GM23338 (cell line): ENCODE data around the gene ITGB5. TPM values are rescaled to one million over a fixed set of nuclear protein-coding genes. Genes with fewer than 3 reads are reported as not detected.

Source experiments
- ATAC-seq: fragments of 200-7000 bp; cut with Tn5 transposase; 3 replicates; pipeline ENCODE4 v1.9.1; 2020
- DNase-seq: peaks from one replicate; pipeline ENCODE4 v3.0.0-alpha.2; 2015; ENCODE audit warnings: low spot score
- H2AFZ ChIP-seq: fragments of 200-600 bp; sonication (generic); 2 replicates; pipeline ENCODE4 v1.8.0; 2016; ENCODE audit warnings: antibody characterized with exemption, mild to moderate bottlenecking, moderate library complexity
- H3F3A ChIP-seq: fragments of 200-600 bp; sonication (generic); replicated peaks from 2 replicates; pipeline ENCODE4 v1.8.0; 2017; ENCODE audit warnings: antibody characterized with exemption, mixed run types, low read depth
- H3K27ac ChIP-seq: fragments of 200-600 bp; sonication (generic); 2 replicates; pipeline ENCODE4 v1.6.1; 2016; ENCODE audit warnings: low read depth
- H3K27me3 ChIP-seq: fragments of 200-600 bp; sonication (generic); 2 replicates; pipeline ENCODE4 v1.8.0; 2016; ENCODE audit warnings: mild to moderate bottlenecking, mixed run types, moderate library complexity; ENCODE audit not compliant: insufficient read depth
- H3K36me3 ChIP-seq: fragments of 200-600 bp; sonication (generic); 2 replicates; pipeline ENCODE4 v1.8.0; 2016; ENCODE audit warnings: mild to moderate bottlenecking; ENCODE audit not compliant: insufficient read depth
- H3K4me1 ChIP-seq: fragments of 200-600 bp; sonication (generic); 2 replicates; pipeline ENCODE4 v1.8.0; 2016; ENCODE audit warnings: mild to moderate bottlenecking, moderate library complexity; ENCODE audit not compliant: insufficient read depth
- H3K4me2 ChIP-seq: fragments of 200-600 bp; sonication (generic); 2 replicates; pipeline ENCODE4 v1.7.1; 2017; ENCODE audit warnings: mixed run types
- H3K4me3 ChIP-seq: fragments of 200-600 bp; sonication (generic); 2 replicates; pipeline ENCODE4 v1.6.1; 2016; ENCODE audit warnings: mixed run types
- H3K79me2 ChIP-seq: fragments of 200-600 bp; sonication (generic); replicated peaks from 2 replicates; pipeline ENCODE4 v1.8.0; 2017; ENCODE audit warnings: mild to moderate bottlenecking; ENCODE audit not compliant: insufficient read depth
- H3K9me2 ChIP-seq: fragments of 200-600 bp; sonication (generic); 2 replicates; pipeline ENCODE4 v1.8.0; 2017; ENCODE audit not compliant: insufficient read depth
- H4K20me1 ChIP-seq: fragments of 200-600 bp; sonication (generic); replicated peaks from 2 replicates; pipeline ENCODE4 v1.8.0; 2017; ENCODE audit warnings: mild to moderate bottlenecking; ENCODE audit not compliant: insufficient read depth
- H3K27ac Mint-ChIP-seq: 2 replicates; pipeline ENCODE4 v1.8.0; 2020; ENCODE audit warnings: inconsistent platforms, mild to moderate bottlenecking, moderate library complexity, mixed read lengths
- H3K27me3 Mint-ChIP-seq: 3 replicates; pipeline ENCODE4 v1.8.0; 2022; ENCODE audit warnings: low read depth, mild to moderate bottlenecking, moderate library complexity, mixed read lengths, inconsistent platforms; ENCODE audit not compliant: insufficient read depth, poor library complexity
- H3K36me3 Mint-ChIP-seq: 3 replicates; pipeline ENCODE4 v1.8.0; 2021; ENCODE audit warnings: low read depth, mild to moderate bottlenecking, inconsistent platforms, moderate library complexity, mixed read lengths
- H3K4me1 Mint-ChIP-seq: 3 replicates; pipeline ENCODE4 v1.8.0; 2020; ENCODE audit warnings: mild to moderate bottlenecking, inconsistent platforms, mixed read lengths
- H3K4me3 Mint-ChIP-seq: 3 replicates; pipeline ENCODE4 v1.8.0; 2021; ENCODE audit warnings: moderate library complexity, mild to moderate bottlenecking, inconsistent platforms, mixed read lengths
- H3K9me3 Mint-ChIP-seq: 3 replicates; pipeline ENCODE4 v1.8.0; 2020; ENCODE audit warnings: moderate library complexity, mild to moderate bottlenecking, inconsistent platforms, mixed read lengths
- ETS1 ChIP-seq: IDR thresholded peaks from 2 replicates; pipeline ENCODE4 v1.6.1; 2016; ENCODE audit warnings: antibody characterized with exemption
- EZH2 ChIP-seq: fragments of 200-600 bp; sonication (generic); IDR thresholded peaks from one replicate; pipeline ENCODE4 v1.8.0; 2017; ENCODE audit warnings: antibody characterized with exemption, mild to moderate bottlenecking, low read depth; ENCODE audit not compliant: unreplicated experiment
- EZH2phosphoT487 ChIP-seq: fragments of 200-600 bp; sonication (generic); IDR thresholded peaks from one replicate; pipeline ENCODE4 v1.8.1; 2018; ENCODE audit warnings: antibody characterized with exemption; ENCODE audit not compliant: unreplicated experiment
- POLR2AphosphoS5 ChIP-seq: IDR thresholded peaks from 2 replicates; pipeline ENCODE4 v1.6.1; 2016; ENCODE audit warnings: antibody characterized with exemption, low read depth
- STAT1 ChIP-seq: IDR thresholded peaks from one replicate; pipeline ENCODE4 v1.6.1; 2016; ENCODE audit warnings: antibody characterized with exemption; ENCODE audit not compliant: unreplicated experiment
- ZNF114 ChIP-seq: fragments of 250-450 bp; sonication (Bioruptor Pico); IDR thresholded peaks from 2 replicates; pipeline ENCODE4 v1.5.0; 2020; ENCODE audit warnings: mild to moderate bottlenecking, moderate library complexity
- ZNF331 ChIP-seq: fragments of 250-450 bp; sonication (Bioruptor Pico); IDR thresholded peaks from 2 replicates; pipeline ENCODE4 v1.5.0; 2020; ENCODE audit warnings: low read depth, mild to moderate bottlenecking, moderate library complexity
- polyA plus RNA-seq: library from polyadenylated mRNA; unstranded; fragments of >200 nt; fragmentation: Nextera tagmentation; extraction: Ambion mirVana; gene quantifications from 2 replicates; pipeline ENCODE4 v1.2.1, GENCODE V29; 2016
- total RNA-seq: library from RNA; depleted of rRNA; stranded (reverse); fragments of >200 nt; shearing (Covaris generic); gene quantifications from 2 replicates; pipeline ENCODE4 v1.2.3, GENCODE V29; 2014
- TF ChIP-seq, protein P1 (sequence below): IDR thresholded peaks from one replicate; pipeline ENCODE4 v1.6.1; 2018; ENCODE audit warnings: antibody characterized with exemption; ENCODE audit not compliant: unreplicated experiment
- TF ChIP-seq, protein P2 (sequence below), 2 experiments: fragments of 200-600 bp in 1 of 2; sonication (generic) in 1 of 2; conservative IDR thresholded peaks; 2 replicates each; pipeline versions ENCODE4 v1.5.1 to v1.6.1; 2016 to 2017; ENCODE audit warnings: antibody characterized with exemption in 2 of 2, low read depth in 2 of 2, mild to moderate bottlenecking in 2 of 2, moderate library complexity in 1 of 2

ITGB5 gene
- total and polyA plus RNA-seq, 2 experiments from 2014 or later = 68.2 to 269 TPM

DNA sequence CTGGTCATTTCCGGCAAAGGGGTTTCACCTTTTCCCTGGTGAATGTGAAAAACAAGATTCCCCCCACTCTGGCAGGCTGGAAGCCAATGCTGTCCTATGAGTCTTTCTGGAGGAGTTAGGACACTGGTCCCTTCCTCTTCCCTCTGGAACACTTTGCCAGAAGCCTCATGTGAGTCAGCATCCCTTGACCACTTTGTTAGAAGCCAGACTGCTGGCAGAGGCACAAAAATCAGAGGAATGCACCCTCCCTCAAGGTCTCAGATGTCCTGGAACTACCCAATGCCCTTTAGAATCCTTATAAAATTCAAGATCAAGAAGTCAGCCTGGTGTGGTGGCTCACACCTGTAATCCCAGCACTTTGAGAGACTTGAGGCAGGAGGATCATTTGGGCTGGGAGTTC, 26.6 kb downstream of the ITGB5 start:
- Histone ChIP-seq H3K4me3 (no peak overlapping the region), H3F3A (0 out of 2 replicates have a peak, but pooled peaks cover 4% of the 10 kb centered on the region), H3K36me3 (peaks cover 5% of the 10 kb centered on the region; the same call in 1 of the 2 replicates), H3K27me3 (no peaks in the 10 kb centered on the region), H4K20me1 (peaks cover 35% of the 10 kb centered on the region), H3K4me2 (no peak overlapping the region), H3K9me2 (no peaks in the 10 kb centered on the region), H3K4me1 (peaks cover 7% of the 10 kb centered on the region; the same call in 1 of the 2 replicates), H3K79me2 (peaks cover 99% of the 10 kb centered on the region), H2AFZ (no peak overlapping the region), H3K27ac (peak overlapping the region; percentile 77)
- peak overlapping the region; percentile 83 for H3K27ac Mint-ChIP-seq
- peaks cover 4% of the 10 kb centered on the region for H3K27me3 Mint-ChIP-seq
- no peak for DNase-seq
- peaks cover 18% of the 10 kb centered on the region for H3K4me1 Mint-ChIP-seq
- H3K4me3 Mint-ChIP-seq = no peak overlapping the region
- H3K36me3 Mint-ChIP-seq = peaks cover 44% of the 10 kb centered on the region
- no peak for ATAC-seq
- TF ChIP-seq ZNF114 (CRISPR knock-in tag) = no peak
- no peaks in the 10 kb centered on the region for H3K9me3 Mint-ChIP-seq

DNA sequence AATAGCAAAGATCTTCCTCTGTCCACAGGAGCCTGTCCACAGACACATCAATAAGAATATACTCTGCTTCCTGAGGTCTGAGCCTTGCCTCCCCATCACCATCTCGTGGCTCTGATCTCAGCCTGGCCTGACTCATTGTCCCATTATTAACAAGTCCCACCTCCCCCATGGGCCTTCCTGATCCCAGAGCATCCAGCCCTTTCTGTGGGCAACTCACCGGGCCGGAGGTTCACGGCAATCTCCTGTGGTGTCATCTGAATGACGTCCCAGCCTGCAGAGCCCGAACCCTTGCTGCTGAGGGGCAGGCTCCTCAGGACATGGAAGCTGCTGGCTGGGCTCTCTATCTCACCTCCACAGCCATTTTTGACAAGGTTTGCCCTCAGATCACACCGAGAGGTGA, 28.1 kb downstream of the ITGB5 start:
- H3K4me1 ChIP-seq = peaks cover 7% of the 10 kb centered on the region; the same call in 1 of the 2 replicates
- no peaks in the 10 kb centered on the region for H3F3A ChIP-seq
- H3K27me3 ChIP-seq = no peaks in the 10 kb centered on the region
- DNase-seq = no peak
- H3K9me2 ChIP-seq = no peaks in the 10 kb centered on the region
- TF ChIP-seq POLR2AphosphoS5 (no peak), ZNF331 (CRISPR knock-in tag) (peak; percentile 33; the same call in 1 of the 2 replicates)
- no peak overlapping the region for H2AFZ ChIP-seq
- peaks cover 34% of the 10 kb centered on the region for H4K20me1 ChIP-seq
- H3K27ac ChIP-seq = no peak overlapping the region
- Mint-ChIP-seq H3K4me3 (no peak overlapping the region), H3K27ac (peak overlapping the region; percentile 4), H3K27me3 (peaks cover 2% of the 10 kb centered on the region), H3K4me1 (peaks cover 18% of the 10 kb centered on the region), H3K36me3 (peaks cover 46% of the 10 kb centered on the region), H3K9me3 (no peaks in the 10 kb centered on the region)
- H3K4me3 ChIP-seq = no peak overlapping the region
- no peak overlapping the region for H3K4me2 ChIP-seq
- peaks cover 99% of the 10 kb centered on the region for H3K79me2 ChIP-seq
- H3K36me3 ChIP-seq = peaks cover 6% of the 10 kb centered on the region
- ATAC-seq = peak; percentile 81

DNA sequence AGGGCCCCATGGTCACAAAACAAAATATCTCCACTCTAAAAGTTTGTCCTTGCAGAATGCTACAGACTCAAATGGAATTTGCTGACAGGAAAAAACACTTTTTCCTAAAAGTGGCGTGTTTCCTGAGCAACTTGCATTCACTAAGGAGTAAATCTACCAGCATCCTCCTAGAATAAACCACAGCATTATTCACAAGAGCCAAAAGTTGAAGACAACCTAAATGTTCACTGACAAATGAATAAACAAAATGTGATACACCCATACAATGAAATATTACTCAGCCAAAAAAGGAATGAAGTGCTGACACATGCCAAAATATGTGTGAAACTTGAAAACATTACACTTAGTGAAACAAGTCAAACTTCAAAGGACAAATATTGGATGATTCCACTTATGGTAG, 28.9 kb downstream of the ITGB5 start:
- Histone ChIP-seq H3K27ac (no peak overlapping the region), H4K20me1 (peaks cover 37% of the 10 kb centered on the region), H3K4me2 (no peak overlapping the region), H3K36me3 (peaks cover 6% of the 10 kb centered on the region), H3K79me2 (peaks cover 97% of the 10 kb centered on the region), H3K4me1 (peaks cover 7% of the 10 kb centered on the region; the same call in 1 of the 2 replicates), H2AFZ (no peak overlapping the region), H3F3A (no peaks in the 10 kb centered on the region), H3K4me3 (no peak overlapping the region), H3K27me3 (no peaks in the 10 kb centered on the region), H3K9me2 (no peaks in the 10 kb centered on the region)
- no peak for ATAC-seq
- Mint-ChIP-seq H3K4me3 (no peak overlapping the region), H3K9me3 (no peaks in the 10 kb centered on the region), H3K27me3 (peaks cover 2% of the 10 kb centered on the region), H3K4me1 (peaks cover 18% of the 10 kb centered on the region), H3K27ac (no peak overlapping the region), H3K36me3 (peaks cover 44% of the 10 kb centered on the region)
- no peak for TF ChIP-seq ETS1
- no peak for TF ChIP-seq EZH2
- TF ChIP-seq POLR2AphosphoS5 = no peak
- TF ChIP-seq, protein P1, sequence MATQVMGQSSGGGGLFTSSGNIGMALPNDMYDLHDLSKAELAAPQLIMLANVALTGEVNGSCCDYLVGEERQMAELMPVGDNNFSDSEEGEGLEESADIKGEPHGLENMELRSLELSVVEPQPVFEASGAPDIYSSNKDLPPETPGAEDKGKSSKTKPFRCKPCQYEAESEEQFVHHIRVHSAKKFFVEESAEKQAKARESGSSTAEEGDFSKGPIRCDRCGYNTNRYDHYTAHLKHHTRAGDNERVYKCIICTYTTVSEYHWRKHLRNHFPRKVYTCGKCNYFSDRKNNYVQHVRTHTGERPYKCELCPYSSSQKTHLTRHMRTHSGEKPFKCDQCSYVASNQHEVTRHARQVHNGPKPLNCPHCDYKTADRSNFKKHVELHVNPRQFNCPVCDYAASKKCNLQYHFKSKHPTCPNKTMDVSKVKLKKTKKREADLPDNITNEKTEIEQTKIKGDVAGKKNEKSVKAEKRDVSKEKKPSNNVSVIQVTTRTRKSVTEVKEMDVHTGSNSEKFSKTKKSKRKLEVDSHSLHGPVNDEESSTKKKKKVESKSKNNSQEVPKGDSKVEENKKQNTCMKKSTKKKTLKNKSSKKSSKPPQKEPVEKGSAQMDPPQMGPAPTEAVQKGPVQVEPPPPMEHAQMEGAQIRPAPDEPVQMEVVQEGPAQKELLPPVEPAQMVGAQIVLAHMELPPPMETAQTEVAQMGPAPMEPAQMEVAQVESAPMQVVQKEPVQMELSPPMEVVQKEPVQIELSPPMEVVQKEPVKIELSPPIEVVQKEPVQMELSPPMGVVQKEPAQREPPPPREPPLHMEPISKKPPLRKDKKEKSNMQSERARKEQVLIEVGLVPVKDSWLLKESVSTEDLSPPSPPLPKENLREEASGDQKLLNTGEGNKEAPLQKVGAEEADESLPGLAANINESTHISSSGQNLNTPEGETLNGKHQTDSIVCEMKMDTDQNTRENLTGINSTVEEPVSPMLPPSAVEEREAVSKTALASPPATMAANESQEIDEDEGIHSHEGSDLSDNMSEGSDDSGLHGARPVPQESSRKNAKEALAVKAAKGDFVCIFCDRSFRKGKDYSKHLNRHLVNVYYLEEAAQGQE = no peak
- no peak for TF ChIP-seq ZNF114 (CRISPR knock-in tag)
- TF ChIP-seq, protein P2, sequence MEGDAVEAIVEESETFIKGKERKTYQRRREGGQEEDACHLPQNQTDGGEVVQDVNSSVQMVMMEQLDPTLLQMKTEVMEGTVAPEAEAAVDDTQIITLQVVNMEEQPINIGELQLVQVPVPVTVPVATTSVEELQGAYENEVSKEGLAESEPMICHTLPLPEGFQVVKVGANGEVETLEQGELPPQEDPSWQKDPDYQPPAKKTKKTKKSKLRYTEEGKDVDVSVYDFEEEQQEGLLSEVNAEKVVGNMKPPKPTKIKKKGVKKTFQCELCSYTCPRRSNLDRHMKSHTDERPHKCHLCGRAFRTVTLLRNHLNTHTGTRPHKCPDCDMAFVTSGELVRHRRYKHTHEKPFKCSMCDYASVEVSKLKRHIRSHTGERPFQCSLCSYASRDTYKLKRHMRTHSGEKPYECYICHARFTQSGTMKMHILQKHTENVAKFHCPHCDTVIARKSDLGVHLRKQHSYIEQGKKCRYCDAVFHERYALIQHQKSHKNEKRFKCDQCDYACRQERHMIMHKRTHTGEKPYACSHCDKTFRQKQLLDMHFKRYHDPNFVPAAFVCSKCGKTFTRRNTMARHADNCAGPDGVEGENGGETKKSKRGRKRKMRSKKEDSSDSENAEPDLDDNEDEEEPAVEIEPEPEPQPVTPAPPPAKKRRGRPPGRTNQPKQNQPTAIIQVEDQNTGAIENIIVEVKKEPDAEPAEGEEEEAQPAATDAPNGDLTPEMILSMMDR (conservative IDR thresholded peaks at IDR 0.05; ENCODE audit: low read depth in 2 of 2) = no peak
- TF ChIP-seq EZH2phosphoT487 = no peak
- TF ChIP-seq STAT1 = no peak
- DNase-seq = no peak
